NCI-H1930 (cell line): ENCODE results near the gene PAGE2.
"Not testable (repeated sequence)": the region's sequence is repeated elsewhere in the genome, so short reads cannot be mapped to it uniquely, and the experiment has no call there.

Experiments used
- DNase-seq, 2 experiments: peaks; one replicate each; lab custom pipeline; 2025; lab: John Stamatoyannopoulos, UW

PAGE2 gene, protein sequence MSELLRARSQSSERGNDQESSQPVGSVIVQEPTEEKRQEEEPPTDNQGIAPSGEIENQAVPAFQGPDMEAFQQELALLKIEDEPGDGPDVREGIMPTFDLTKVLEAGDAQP

DNA sequence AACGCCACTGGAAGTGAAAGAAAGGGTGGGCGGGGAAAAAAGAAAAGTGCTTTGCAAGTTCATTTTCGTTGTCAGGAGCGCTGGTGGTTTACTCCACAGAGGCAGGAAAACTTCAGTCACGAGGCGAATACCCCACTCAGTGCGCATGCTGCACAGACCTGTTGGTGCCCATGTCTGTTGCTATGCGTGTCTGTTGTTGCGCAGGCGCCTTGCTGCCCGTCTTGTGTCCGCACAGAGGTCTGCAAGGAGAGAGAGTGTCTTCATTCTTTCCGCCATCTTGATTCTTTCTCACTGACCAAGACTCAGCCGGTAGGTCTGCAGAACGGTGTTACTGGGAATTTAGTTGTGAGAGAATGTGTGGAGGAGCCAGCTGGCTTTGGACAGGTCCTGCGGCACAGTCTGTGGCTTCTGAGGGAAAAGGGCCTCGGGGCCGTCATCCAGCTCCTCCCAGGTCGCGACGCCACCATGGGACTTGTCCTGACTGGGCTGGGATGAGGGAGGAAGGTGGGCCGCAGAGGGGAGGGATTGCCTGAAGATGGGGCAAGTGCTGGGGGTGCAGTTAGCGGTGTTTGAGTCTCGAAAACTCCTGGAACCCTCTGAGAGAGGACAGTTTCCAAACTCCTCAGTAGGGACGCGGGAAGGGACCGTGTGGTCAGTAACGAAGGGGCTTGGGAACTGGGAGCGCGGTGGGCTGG, at the start of gene PAGE2:
TSS of gene PAGE2 (plus strand) at position 224 of the 695 bp plus-strand sequence. CDS start 1,003 bp downstream, outside the sequence.
- no peak for DNase-seq

DNA sequence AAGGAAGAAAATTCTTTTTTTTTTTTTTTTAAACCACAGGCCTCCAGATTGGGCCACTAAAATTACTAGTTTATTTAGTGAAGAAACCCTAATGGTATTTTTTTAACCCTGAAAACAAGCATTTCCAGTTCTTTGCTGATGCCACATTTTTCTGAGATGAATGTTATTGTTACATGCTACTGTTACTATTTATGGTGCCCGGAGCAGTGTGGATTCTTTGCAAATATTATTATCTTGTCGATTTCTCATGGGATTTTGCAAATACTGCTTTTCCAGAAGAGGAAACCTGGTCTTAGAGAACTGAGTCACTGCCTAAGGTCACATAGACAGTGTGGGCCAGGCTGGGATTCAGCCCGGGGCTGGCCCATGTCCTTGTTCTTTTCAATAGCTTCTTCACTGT, 49.3 kb upstream of the PAGE2 start:
- DNase-seq, result no peak

DNA sequence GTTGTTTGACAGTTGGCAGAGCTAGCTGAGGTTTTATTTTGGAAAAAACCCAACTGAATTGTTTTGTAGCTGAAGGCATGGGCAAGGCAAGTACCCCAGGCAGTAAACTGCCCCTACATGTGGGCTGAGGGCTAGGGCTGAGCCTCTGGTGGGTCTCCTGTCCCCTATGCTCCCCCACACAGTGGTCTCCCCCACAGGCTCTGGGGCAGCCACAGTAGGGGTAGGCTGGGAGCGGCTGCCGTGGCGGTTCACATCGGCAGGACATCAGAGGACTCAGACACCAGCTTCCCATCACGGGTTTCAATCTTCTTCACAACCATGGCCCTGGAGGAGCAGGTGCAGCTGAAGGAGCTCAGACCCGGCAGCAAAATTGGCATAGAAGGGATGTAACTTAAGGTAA, 47.3 kb upstream of the PAGE2 start:
- no peak for DNase-seq

DNA sequence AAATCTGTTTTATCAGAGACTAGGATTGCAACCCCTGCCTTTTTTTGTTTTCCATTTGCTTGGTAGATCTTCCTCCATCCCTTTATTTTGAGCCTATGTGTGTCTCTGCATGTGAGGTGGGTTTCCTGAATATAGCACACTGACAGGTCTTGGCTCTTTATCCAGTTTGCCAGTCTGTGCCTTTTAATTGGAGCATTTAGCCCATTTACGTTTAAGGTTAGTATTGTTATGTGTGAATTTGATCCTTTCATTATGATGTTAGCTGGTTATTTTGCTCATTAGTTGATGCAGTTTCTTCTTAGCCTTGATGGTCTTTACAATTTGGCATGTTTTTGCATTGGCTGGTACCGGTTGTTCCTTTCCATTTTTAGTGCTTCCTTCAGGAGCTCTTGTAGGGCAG, 38.2 kb upstream of the PAGE2 start:
- not testable (repeated sequence) for DNase-seq

GRCh38 chrX:55056820-55057674, 31.8 kb upstream of the PAGE2 start:
- no peak for DNase-seq

- no peak for DNase-seq
These were observed 31.1 kb upstream of the PAGE2 start for GRCh38 chrX:55057675-55058249.

DNA sequence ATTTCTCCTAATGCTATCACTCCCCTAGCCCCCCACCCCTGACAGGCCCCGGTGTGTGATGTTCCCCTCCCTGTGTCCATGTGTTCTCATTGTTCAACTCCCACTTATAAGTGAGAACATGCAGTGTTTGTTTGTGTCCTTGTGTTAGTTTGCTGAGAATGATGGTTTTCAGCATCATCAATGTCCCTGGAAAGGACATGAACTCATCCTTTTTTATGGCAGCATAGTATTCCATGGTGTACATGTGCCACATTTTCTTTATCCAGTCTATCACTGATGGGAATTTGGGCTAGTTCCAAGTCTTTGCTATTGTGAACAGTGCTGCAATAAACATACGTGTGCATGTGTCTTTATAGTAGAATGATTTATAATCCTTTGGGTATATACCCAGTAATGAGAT, 21.6 kb upstream of the PAGE2 start:
- DNase-seq, result not testable (repeated sequence)

DNA sequence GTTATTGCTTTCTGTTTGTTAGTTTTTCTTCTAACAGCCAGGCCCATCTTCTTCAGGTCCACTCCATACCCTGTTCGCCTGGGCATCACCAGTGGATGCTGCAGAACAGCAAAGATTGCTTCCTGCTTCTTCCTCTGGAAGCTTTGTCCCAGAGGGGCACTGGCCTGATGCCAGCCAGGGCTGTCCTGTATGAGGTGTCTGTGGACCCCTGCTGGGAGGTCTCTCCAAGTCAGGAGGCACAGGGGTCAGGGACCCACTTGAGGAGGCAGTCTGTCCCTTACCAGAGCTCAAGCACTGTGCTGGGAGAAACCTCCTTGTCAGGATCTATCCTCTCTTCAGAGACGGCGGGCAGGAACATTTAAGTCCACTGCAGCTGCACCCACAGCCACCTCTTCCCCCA, 16.5 kb upstream of the PAGE2 start:
- DNase-seq, result no peak

DNA sequence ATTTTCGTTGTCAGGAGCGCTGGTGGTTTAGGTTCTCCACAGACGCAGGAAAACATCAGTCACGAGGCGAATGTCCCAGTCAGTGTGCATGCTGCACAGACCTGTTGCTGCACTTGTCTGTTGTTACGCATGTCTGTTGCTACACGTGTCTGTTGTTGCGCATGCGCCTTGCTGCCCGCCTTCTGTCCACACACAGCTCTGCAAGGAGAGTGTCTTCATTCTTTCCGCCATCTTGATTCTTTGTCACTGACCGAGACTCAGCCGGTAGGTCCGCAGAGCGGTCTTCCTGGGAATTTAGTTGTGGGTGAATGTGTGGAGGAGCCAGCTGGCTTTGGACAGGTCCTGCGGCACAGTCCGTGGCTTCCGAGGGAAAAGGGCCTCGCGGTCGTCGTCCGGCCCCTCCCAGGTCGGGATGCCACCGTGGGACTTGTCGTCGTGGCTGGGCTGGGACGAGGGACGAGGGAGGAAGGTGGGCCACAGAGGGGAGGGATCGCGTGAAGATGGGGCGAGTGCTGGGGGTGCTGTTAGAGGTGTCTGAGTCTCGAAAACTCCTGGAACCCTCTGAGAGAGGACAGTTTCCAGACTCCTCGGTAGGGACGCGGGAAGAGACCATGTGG, 13.9 kb upstream of the PAGE2 start, which contains the start of gene PAGE2B:
TSS of gene PAGE2B (plus strand) at position 180 of the 617 bp plus-strand sequence. CDS start 1,012 bp downstream, outside the sequence.
- no peak for DNase-seq

DNA sequence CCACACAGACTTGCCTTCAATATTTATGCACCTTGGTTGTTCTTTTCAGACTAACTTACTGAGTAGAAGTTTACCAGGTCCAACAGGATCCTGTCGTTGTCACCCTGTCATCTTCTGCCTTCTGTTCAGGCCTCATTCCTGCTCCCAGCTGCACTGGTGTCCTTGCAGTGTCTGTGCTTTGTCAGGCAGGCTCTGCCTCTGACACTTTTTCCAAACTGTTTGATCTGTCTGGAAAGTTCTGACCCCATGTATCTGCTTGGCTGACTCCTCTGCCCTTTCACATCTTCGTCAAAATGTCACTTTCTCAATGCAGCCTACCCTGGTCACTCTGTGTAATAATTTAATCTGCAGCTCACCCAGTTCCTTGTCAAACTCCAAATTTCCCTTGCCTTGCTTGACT, 9.9 kb downstream of the PAGE2 start:
- no peak for DNase-seq

- DNase-seq, result no peak
These were observed 10.3 kb downstream of the PAGE2 start for GRCh38 chrX:55099162-55099561.

GRCh38 chrX:55102754-55103153, 13.9 kb downstream of the PAGE2 start:
- DNase-seq, result no peak

GRCh38 chrX:55107262-55107661, 18.4 kb downstream of the PAGE2 start:
- no peak for DNase-seq

GRCh38 chrX:55107911-55108310, 19.1 kb downstream of the PAGE2 start:
- DNase-seq, result no peak

DNA sequence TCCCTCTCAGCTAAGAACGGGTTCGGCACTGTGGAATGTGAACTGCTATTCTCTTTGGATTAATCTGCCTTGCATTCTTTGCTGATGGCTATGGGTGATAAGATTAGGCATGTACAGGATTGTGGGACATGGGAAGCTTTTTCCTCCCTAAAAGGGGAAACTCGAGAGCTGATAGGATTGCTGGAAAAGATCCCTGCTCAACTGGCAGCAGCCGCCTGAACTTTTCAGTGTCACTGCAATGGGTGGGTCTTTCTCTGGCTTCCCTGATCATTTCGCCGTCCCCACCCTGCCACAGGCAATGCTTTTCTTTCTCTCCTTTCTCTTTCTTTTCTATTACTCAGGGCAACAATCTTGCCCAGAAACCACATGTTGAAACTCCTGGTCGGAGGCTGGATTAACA, 20.5 kb downstream of the PAGE2 start:
- DNase-seq, result no peak

- DNase-seq, result no peak
These were observed 22.9 kb downstream of the PAGE2 start for GRCh38 chrX:55111578-55112254.

GRCh38 chrX:55116589-55116988, 27.8 kb downstream of the PAGE2 start:
- not testable (repeated sequence) for DNase-seq

GRCh38 chrX:55118574-55118973, 29.8 kb downstream of the PAGE2 start:
- no peak for DNase-seq

DNA sequence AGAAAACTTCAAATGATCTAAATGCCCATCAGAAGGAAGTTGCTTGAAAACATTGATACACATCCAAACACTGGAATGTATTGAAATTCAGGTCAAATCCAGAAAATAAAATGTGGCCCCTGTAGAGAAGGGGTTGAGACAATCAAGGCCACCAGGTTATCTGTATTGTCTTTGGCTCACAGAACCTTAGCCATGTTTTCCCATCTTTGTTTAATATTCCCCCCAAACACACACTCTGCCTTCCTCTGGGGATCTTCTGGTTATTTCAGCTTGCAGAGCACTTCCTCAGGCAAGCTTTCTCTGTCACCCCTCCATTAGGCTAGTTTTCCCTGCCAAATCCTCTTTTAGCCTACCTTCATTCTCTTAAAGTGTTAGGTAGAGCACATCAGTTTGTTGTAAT, 30.5 kb downstream of the PAGE2 start:
- no peak for DNase-seq

DNA sequence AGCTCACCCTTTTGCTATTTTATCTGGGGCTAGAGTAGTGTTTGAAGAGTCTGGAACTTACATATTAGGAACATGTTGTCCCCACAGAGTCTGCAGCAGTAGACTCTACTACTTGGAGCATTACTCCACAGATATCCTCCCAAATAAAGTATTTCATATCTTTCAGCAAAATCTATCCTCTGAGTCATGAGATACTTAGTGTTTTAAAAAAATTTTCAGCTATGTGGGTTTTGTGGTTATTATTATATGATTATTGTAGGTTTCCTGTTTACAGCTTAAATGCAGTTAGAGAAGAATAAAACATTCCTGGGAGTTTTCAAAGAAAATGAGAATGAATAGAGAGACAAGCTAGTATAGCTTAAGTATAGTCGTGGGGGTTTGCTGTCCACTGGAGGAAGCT, 30.9 kb downstream of the PAGE2 start:
- DNase-seq, result no peak

- DNase-seq, result no peak
These were observed 32.0 kb downstream of the PAGE2 start for GRCh38 chrX:55120761-55121358.
